Epithelial cell of prostate (primary cell): ENCODE data around the gene DYDC1.
"Not testable (repeated sequence)": the region's sequence is repeated elsewhere in the genome, so short reads cannot be mapped to it uniquely, and the experiment has no call there.

Experiments
- DNase-seq: peaks from one replicate; pipeline ENCODE4 v3.0.0-alpha.2; 2011; ENCODE audit warnings: low read depth, low spot score
- H3K27ac ChIP-seq: fragments of 450-650 bp; 2 replicates; pipeline ENCODE4 v1.5.1; 2017; ENCODE audit warnings: mild to moderate bottlenecking

Gene DYDC1

GRCh38 chr10:80350251-80350650, 6.3 kb downstream of the DYDC1 start:
- DNase-seq: no peak
- H3K27ac ChIP-seq: no peak overlapping the region

GRCh38 chr10:80344912-80345311, 11.6 kb downstream of the DYDC1 start:
- H3K27ac ChIP-seq: no peak overlapping the region
- DNase-seq: no peak

GRCh38 chr10:80344276-80344675, 12.3 kb downstream of the DYDC1 start:
- DNase-seq: no peak
- no peak overlapping the region for H3K27ac ChIP-seq

GRCh38 chr10:80333983-80334382, 22.6 kb downstream of the DYDC1 start:
- H3K27ac ChIP-seq: no peak overlapping the region
- no peak for DNase-seq

- no peak for DNase-seq
- no peak overlapping the region for H3K27ac ChIP-seq
These were observed 31.6 kb downstream of the DYDC1 start for GRCh38 chr10:80324891-80325364.

- no peak for DNase-seq
- H3K27ac ChIP-seq: no peak overlapping the region
These were observed 32.5 kb downstream of the DYDC1 start for GRCh38 chr10:80324086-80324485.

GRCh38 chr10:80323311-80323710, 33.2 kb downstream of the DYDC1 start:
- no peak for DNase-seq
- H3K27ac ChIP-seq: no peak overlapping the region

- H3K27ac ChIP-seq: no peak overlapping the region
- no peak for DNase-seq
These were observed 33.8 kb downstream of the DYDC1 start for GRCh38 chr10:80322711-80323110.

- no peak overlapping the region for H3K27ac ChIP-seq
These were observed 34.4 kb downstream of the DYDC1 start for GRCh38 chr10:80322158-80322557.

GRCh38 chr10:80321183-80321582, 35.4 kb downstream of the DYDC1 start:
- no peak for DNase-seq
- H3K27ac ChIP-seq: no peak overlapping the region

More at GRCh38 chr10:80322158-80322557, 34.4 kb downstream of the DYDC1 start:
- no peak for DNase-seq

GRCh38 chr10:80320377-80320776, 36.2 kb downstream of the DYDC1 start:
- DNase-seq: no peak
- no peak overlapping the region for H3K27ac ChIP-seq

GRCh38 chr10:80319725-80320290, 36.7 kb downstream of the DYDC1 start:
- H3K27ac ChIP-seq: no peak overlapping the region
- no peak for DNase-seq

GRCh38 chr10:80319318-80319717, 37.2 kb downstream of the DYDC1 start:
- no peak overlapping the region for H3K27ac ChIP-seq
- no peak for DNase-seq

- no peak for DNase-seq
- no peak overlapping the region for H3K27ac ChIP-seq
These were observed 37.8 kb downstream of the DYDC1 start for GRCh38 chr10:80318742-80319141.

- DNase-seq: no peak
- no peak overlapping the region for H3K27ac ChIP-seq
These were observed 41.2 kb downstream of the DYDC1 start for GRCh38 chr10:80315391-80315790.

GRCh38 chr10:80313523-80313922, 43.0 kb downstream of the DYDC1 start:
- H3K27ac ChIP-seq: no peak overlapping the region
- DNase-seq: no peak

GRCh38 chr10:80305989-80306388, 50.6 kb downstream of the DYDC1 start:
- H3K27ac ChIP-seq, DNase-seq: not testable (repeated sequence)

- no peak for DNase-seq
- no peak overlapping the region for H3K27ac ChIP-seq
These were observed 59.6 kb downstream of the DYDC1 start for GRCh38 chr10:80296942-80297341.

GRCh38 chr10:80292607-80293239, 63.8 kb downstream of the DYDC1 start:
- DNase-seq: no peak
- H3K27ac ChIP-seq: no peak overlapping the region

GRCh38 chr10:80290474-80291220, 65.9 kb downstream of the DYDC1 start:
- H3K27ac ChIP-seq: no peak overlapping the region
- DNase-seq: no peak
